HL-60/S4 treated with phorbol 12-myristate 13-acetate at 8.2 ng/mL for 4 days and 3 days (cell line): Measurements from ENCODE around the gene PEMT.

Experiments
- in situ Hi-C: fragments of 300-500 bp; cut with MboI; formaldehyde crosslinking; loops from 2 replicates; pipeline ENCODE4 v1.15.0; 2022; ENCODE audit warnings: low sequenced_read_pairs

PEMT gene

DNA sequence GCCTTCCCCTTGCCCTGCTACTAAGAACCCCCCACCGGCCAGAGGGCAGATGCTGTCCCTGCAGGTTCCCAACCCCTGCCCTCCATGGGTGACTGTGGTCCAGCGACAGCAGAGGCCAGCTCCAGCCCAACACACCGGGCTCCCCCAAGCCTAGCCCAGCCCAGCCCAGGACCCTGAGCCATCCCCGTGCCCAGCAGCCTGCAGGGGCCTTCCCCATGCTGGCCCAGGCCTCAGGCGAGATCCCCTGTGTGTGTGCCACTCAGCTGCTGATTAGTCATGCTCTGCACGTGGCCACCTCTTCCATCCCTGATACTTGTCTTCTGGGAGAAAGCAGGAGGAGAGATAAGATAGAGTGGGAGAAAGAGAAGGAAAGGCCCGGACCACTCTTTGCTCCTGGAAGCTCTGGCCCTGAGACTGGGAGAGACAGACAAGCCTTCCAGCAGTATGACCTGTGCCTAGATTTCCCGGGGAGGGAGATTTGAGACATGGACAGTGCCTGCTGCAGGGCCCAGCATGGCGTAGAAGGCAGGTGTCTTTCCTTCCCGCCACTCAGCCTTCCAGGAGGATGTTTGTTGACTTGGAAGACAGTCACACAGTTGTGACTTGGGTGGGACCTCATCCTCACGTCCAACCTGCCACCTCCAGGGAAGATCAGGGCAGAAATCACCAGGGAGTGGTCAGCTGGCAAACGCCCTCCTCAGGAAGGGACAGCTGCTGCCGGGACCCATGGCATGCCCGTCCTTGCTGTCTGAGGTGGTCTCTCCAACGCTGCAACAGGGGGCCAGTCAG, 54.0 kb downstream of the PEMT start:
- in situ Hi-C loops: no loop called here

- in situ Hi-C loops: no loop called here
Measured at GRCh38 chr17:17536702-17537101, 54.8 kb downstream of the PEMT start.

GRCh38 chr17:17535957-17536356, 55.6 kb downstream of the PEMT start:
- in situ Hi-C loops: no loop called here

DNA sequence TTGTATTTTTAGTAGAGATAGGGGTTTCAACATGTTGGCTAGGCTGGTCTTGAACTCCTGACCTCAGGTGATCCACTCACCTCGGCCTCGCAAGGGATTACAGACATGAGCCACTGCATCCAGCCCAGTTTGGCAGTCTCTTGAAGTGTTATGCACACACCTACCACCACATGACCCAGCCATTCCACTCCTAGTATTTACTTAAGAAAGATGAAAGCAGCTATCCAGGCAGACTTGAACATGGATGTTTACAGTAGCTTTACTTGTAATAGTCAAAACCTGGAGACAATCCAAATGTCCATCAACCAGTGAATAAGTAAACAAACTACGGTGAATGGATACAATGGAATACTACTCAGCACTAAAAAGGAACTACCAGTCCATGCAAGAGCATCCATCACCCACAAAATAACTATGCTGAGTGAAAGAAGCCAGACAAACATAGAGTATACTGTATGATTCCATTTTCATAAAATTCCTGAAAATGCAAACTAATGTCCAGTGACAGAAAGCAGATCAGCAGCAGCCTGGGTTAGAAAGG, 57.5 kb downstream of the PEMT start:
- in situ Hi-C loops: no loop called here

DNA sequence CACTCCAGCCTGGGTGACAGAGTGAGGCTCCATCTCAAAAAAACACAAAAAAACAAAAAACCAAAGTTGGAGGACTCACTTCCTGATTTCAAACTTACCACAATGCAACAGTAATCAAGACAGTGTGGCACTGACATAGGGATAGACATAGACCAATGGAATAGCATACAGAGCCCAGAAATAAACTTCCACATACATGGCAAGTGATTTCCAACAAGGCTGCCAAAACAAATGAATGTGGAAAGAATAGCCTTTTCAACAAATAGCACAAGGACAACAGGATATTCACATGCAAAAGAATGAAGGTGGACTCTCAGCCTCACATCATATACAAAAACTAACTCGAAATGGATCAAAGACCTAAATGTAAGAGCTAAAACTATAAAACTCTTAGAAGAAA, 58.5 kb downstream of the PEMT start:
- in situ Hi-C loops: no loop called here

DNA sequence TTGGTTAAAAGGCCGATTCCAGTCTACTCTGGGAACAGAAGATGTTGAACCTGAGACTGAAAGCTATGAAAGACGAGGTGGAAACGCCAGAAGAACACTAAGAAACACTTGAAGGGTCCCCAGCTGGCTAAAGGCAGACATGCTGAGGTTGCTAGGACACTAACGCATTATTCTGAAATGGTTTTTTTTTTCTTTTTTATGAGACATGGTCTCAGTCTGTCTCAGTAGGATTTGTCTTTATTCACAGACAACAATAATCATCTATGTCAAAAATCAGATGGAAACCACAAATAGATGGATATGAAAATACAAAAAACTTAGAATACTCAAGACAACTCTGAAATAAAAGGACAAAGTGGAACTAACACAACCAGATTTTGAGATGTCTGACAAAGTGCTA, 60.4 kb downstream of the PEMT start:
- in situ Hi-C loops: no loop called here

- in situ Hi-C loops: no loop called here
Measured at GRCh38 chr17:17528696-17529652, 62.5 kb downstream of the PEMT start.

DNA sequence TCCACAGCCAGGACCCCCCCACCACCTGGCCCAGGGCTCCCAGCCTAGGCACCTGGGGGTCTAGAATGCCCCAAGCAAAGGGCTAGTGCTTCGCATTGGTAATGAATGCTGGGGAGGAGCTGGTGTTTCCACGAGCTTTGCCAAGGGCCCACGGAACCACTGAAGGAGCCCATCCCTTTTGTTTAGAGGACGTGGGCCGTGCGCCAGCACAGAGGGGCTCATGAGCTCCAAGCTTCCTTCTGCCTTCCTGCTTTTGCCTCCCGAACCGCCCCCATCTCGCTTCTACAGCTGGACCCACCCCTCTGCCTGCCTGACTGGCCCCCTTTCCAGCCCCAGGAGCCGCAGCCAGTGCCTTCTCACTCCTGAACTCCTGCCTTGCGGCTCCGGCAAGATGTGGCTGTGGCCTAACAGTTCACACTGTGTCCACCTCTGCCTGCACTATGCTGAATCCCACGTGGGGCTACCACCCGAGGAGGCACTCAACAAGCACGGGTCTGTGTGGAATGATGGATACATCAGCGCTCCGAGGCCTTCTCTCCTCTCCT, 63.5 kb downstream of the PEMT start:
- in situ Hi-C loops: no loop called here

- in situ Hi-C loops: no loop called here
Measured at GRCh38 chr17:17527534-17527933, 64.0 kb downstream of the PEMT start.

DNA sequence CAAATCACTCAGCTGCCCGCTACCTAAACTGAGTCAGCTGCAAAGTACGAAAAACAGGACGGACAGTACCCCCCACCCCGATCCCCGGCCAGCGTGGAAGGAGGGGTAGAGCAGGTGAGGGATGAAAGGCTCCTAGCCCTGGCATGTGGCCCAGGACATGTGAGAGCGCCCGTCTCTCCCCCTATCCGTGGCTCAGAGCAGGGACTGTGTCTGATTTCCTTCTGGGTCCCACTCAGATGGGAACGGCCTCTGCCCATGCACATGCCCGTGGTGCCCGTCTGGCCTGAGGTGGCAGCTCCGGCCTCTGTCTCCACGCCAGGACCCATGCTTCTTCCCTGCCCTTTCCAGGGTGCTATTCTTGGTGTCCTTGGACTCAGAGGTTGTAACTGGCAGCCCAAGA, 65.1 kb downstream of the PEMT start:
- in situ Hi-C loops: no loop called here

DNA sequence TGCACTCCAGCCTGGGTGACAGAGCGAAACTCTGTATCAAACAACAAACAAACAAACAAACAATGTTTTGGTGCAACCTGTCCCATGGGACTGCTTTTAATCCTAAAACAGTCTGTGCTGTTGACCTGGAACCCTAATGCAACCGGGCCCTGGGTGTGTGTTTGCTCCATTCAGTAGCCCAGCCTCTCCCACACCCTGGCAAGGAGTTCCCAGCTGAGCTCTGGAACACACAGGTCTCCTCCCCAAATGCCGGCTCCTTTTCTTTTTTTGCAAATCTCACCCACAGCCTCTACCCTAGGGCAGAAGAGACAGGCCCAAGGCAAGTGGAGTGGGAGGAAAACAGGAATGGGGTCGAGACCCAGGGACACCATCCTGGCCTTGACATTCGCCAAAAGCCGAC, 65.6 kb downstream of the PEMT start:
- in situ Hi-C loops: no loop called here

- in situ Hi-C loops: no loop called here
Measured at GRCh38 chr17:17525311-17525710, 66.2 kb downstream of the PEMT start.

DNA sequence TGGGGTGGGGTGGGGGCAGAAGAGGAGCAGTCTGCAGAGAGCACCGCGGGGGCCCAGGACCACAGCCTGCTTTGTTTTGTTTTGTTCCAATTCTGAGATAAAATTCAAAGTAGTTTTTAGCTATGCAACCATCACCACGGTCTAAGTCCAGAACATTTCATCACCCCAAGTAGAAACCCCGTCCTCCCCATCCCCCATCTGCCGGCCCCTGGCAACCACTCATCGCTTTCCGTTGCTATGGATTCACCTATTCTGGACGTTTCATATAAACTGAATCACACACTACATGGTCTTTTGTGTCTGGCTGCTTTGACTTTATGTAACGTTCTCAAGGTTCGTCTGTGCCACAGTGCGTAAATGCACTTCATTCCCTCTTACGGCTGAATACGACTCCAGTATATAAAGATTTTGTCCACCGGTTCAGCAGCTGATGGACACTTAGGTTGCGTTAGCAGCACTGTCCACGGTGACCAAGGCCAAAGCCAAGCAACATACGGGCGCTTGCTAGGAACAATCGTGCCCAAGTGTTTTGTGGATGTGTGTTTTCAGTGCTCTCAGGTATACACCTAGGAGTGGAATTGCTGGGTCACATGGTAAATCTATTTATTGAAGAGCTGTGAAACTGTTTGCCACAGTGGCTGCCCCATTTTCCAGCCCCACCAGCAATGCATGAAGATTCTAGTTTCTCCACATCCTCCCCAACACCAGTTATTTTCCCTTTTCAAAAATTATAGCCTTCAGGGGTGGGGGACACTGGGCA, 67.6 kb downstream of the PEMT start:
- in situ Hi-C loops: no loop called here

DNA sequence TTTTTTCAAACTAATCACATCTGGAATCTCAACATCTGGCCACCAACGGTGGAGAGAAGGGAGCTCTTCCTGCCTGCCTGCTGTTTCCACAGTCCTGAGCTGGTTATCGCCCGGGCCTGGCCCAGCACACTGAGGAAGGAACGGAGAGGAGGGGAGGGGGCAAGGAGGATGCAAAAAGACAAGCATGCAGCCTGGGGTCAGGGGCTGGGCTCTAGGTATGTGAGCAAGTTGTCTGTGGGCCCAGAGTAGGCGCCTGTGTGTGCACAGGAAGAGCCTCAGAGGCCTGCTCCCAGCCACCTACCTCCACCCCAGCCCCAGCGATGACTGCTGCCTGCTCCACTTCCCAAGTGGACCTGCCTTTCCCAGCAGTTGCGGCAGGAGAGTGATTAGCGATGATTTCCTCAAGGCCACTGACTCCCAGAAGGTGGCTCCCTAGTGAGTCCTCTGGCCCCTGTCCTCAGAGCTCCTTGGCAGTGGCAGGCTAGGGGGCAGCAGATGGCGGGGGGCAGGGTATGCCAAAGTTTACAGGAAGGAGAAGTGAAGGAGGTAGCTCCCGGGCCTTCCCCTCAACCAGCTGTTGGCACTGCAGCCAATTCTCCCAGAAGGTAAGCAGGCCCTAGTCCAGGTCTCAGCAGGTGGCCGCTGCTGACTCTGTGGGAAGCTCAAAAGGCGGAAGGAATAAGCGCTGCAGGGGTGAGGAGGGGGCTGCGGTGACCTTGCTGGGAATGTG, 68.3 kb downstream of the PEMT start:
- in situ Hi-C loops: no loop called here

DNA sequence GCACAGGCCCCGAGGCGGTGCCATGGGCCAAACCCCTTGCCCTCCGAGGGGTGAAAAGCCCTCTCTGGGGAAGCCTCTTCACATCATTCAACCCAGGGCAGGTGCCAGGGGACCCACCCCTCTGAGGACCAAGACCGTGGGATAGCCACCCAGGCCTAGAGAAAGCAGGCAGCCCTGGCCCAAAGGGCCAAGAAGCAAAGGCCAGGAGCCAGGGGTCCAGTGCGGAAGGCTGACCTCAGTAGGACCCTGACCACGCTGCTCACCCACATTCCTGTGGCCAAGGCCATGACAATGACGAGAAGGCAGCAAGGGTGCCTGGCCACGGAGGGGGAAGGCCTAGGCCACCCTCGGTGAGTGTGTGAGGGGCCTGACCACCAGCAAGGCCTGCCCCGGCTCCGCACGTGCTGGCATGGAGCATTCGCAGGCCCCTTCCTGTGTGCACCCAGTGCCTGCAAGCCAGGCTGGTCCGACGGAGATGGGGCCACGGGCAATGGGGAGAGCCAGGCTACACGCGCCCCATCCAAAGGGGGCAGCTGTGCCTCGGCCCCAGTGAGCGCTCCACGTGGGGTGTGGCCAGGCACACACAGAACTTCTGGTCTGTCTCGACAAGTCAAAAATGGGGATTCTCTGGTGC, 70.8 kb downstream of the PEMT start:
- in situ Hi-C loops: no loop called here

GRCh38 chr17:17519886-17520285, 71.6 kb downstream of the PEMT start:
- in situ Hi-C loops: no loop called here

- in situ Hi-C loops: no loop called here
Measured at GRCh38 chr17:17518951-17519350, 72.6 kb downstream of the PEMT start.

- in situ Hi-C loops: no loop called here
Measured at GRCh38 chr17:17518014-17518413, 73.5 kb downstream of the PEMT start.

DNA sequence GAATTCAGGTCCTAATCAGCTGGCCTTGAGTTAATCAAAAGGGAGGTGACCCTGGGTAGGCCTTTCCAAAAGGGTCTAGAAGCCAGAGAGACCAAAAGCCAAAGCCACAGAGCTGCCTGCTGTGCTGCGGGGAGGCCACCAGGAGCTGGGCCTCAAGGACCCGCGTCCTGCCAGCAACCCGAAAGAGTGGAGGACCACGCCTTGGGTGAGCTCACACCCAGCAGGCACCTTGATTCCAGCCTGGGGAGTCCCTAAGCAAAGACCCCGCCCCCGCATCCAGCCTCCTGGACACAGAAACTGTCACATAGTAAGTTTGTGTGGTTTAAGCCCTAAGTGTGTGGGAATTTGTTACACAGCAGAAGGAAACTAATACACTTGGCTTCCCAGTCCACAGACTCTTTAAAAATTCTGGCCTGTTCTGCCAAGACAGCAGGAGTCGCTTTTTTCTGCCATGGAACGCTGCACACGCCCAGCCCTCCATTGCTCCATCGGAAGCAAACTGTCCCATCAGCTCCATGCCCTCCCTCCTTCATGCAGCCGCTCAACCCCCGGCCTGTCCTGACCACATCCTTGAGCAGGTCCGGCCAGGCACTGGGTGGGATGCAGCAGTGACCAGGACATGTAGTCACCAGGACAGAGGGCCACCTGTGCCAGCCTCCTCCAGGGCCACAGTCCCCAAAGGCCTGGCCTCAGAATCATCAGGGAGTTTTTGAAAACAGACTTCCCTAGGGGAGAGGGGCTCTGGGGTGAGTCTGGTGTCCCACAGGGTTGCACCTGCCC, 74.4 kb downstream of the PEMT start:
- in situ Hi-C loops: no loop called here
